Activated naive CD4-positive, alpha-beta T cell treated with anti-CD3 and anti-CD28 coated beads, Interleukin-2, amount 50 U/mL, for 24 hours (primary cell): ENCODE measurements around the gene RXRA.
"Not testable (repeated sequence)": the region's sequence is repeated elsewhere in the genome, so short reads cannot be mapped to it uniquely, and the experiment has no call there.

Experiments
- H3K27ac Mint-ChIP-seq: one replicate; pipeline ENCODE4 v1.8.0; 2021; ENCODE audit warnings: mild to moderate bottlenecking, mixed read lengths
- H3K27me3 Mint-ChIP-seq: one replicate; pipeline ENCODE4 v1.8.0; 2021; ENCODE audit warnings: mixed read lengths
- H3K36me3 Mint-ChIP-seq: one replicate; pipeline ENCODE4 v1.8.0; 2021; ENCODE audit warnings: mixed read lengths
- H3K4me1 Mint-ChIP-seq: one replicate; pipeline ENCODE4 v1.8.0; 2021; ENCODE audit warnings: mixed read lengths
- H3K4me3 Mint-ChIP-seq: one replicate; pipeline ENCODE4 v1.8.0; 2021; ENCODE audit warnings: mild to moderate bottlenecking, mixed read lengths
- H3K9me3 Mint-ChIP-seq: one replicate; pipeline ENCODE4 v1.8.0; 2021; ENCODE audit warnings: mixed read lengths

Gene RXRA

DNA sequence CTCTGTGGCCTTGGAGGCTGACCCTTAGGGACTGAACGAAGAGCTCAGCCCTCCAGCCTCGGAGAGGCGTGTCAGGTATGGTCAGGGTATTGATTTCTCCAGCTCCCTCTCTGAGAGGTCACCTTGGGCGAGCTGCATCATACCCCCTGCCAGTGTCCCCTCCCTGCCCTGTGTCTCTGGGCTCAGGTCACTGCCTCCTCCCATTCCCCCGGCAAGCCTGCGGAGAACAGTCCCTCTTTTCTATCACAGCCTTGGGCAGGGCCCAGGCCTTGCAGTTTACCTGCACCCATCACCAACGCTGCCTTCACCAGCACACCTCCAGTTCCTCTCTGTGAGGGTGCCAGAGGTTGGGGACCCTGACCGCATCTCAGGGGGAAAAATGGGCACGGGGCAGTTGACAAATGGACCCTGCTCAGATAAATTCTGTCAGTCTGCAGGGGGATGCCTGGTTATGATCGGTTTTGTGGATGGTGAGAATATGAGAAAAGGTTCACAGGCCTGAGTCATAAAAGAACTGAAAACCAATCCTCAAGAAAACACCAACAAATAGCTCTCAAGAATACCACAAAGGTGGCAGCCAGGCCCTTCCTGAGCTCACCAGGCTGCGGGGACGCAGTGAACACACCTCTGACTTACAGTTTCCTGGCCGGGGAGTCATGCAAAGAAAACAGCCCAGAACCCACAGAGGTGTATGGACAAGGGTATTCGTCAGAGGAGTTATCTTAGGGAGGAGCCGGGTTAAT, 24.7 kb upstream of the RXRA start:
- no peak overlapping the region for H3K4me3 Mint-ChIP-seq
- H3K4me1 Mint-ChIP-seq = peaks cover 8% of the 10 kb centered on the region

GRCh38 chr9:134302130-134302817, 24.0 kb upstream of the RXRA start:
- H3K9me3 Mint-ChIP-seq = no peaks in the 10 kb centered on the region
- H3K4me3 Mint-ChIP-seq = no peak overlapping the region
- no peaks in the 10 kb centered on the region for H3K27me3 Mint-ChIP-seq
- H3K27ac Mint-ChIP-seq = no peak overlapping the region
- H3K36me3 Mint-ChIP-seq = no peaks in the 10 kb centered on the region
- peaks cover 8% of the 10 kb centered on the region for H3K4me1 Mint-ChIP-seq

More for the DNA sequence above, 24.7 kb upstream of the RXRA start:
- peak overlapping the region; percentile 43 for H3K27ac Mint-ChIP-seq
- no peaks in the 10 kb centered on the region for H3K9me3 Mint-ChIP-seq
- H3K36me3 Mint-ChIP-seq = no peaks in the 10 kb centered on the region
- no peaks in the 10 kb centered on the region for H3K27me3 Mint-ChIP-seq

DNA sequence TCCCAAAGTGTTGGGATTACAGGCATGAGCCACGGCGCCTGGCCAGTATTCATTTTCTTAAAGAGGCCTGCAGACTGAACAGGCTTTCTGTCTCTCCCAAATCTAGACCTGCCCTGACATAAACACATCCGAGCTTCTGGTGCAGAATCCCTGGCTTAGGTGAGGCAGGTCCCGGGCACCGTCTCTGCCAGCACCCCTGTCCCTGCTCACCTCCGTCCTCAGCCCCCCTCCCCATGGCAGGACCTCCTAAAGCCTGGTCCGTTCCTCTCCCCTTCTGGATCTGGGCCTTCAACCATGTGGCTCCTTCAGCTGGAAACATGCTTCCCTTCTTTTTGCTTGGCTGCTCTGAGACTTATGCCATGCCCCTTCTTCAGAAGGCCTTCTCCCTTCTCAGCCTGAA, 22.7 kb upstream of the RXRA start:
- H3K9me3 Mint-ChIP-seq = no peaks in the 10 kb centered on the region
- no peak overlapping the region for H3K27ac Mint-ChIP-seq
- no peaks in the 10 kb centered on the region for H3K27me3 Mint-ChIP-seq
- H3K4me1 Mint-ChIP-seq = peaks cover 8% of the 10 kb centered on the region
- no peaks in the 10 kb centered on the region for H3K36me3 Mint-ChIP-seq
- no peak overlapping the region for H3K4me3 Mint-ChIP-seq

- Mint-ChIP-seq H3K27me3 (no peaks in the 10 kb centered on the region), H3K36me3 (no peaks in the 10 kb centered on the region), H3K4me3 (no peak overlapping the region), H3K4me1 (peaks cover 8% of the 10 kb centered on the region), H3K27ac (no peak overlapping the region), H3K9me3 (no peaks in the 10 kb centered on the region)
Observed at GRCh38 chr9:134304261-134304660, 22.0 kb upstream of the RXRA start.

DNA sequence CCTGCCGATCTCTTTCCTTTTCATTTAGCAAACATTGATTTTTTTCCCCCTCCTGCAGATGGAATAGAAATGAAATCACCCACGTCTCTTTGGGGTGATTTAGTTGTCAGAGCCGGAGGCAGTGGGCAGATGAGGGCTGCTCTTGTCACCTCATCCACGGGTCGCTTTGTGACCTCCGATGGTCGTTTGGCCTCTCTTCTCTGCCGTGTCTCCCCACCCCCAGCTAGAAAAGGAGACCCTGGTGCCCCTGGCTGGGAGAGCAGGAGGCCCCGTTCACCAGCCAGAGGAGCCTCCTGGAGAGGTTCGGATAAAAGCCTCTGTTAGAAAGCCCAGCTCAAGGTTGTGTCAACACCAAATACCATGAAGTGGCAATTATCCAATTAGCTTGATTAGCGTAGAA, 21.6 kb upstream of the RXRA start:
- Mint-ChIP-seq H3K27ac (no peak overlapping the region), H3K36me3 (no peaks in the 10 kb centered on the region), H3K9me3 (no peaks in the 10 kb centered on the region), H3K4me1 (peaks cover 8% of the 10 kb centered on the region), H3K27me3 (no peaks in the 10 kb centered on the region), H3K4me3 (no peak overlapping the region)

- H3K4me3 Mint-ChIP-seq = no peak overlapping the region
- H3K4me1 Mint-ChIP-seq = peaks cover 8% of the 10 kb centered on the region
- no peaks in the 10 kb centered on the region for H3K36me3 Mint-ChIP-seq
- H3K9me3 Mint-ChIP-seq = no peaks in the 10 kb centered on the region
- no peak overlapping the region for H3K27ac Mint-ChIP-seq
- H3K27me3 Mint-ChIP-seq = no peaks in the 10 kb centered on the region
Observed at GRCh38 chr9:134305533-134305932, 20.7 kb upstream of the RXRA start.

DNA sequence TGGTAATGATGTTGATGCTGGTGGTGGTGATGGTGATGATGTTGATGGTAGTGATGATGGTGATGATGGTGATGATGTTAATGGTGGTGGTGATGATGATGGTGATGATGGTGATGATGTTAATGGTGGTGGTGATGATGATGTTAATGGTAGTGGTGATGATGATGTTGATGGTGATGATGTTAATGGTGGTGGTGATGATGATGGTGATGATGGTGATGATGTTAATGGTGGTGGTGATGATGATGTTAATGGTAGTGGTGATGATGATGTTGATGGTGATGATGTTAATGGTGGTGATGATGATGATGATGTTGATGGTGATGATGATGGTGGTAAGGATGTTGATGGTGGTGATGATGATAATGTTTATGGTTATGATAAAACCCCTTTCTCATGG, 20.2 kb upstream of the RXRA start:
- H3K27me3 Mint-ChIP-seq, H3K36me3 Mint-ChIP-seq, H3K4me1 Mint-ChIP-seq, H3K9me3 Mint-ChIP-seq, H3K27ac Mint-ChIP-seq, H3K4me3 Mint-ChIP-seq: not testable (repeated sequence)

DNA sequence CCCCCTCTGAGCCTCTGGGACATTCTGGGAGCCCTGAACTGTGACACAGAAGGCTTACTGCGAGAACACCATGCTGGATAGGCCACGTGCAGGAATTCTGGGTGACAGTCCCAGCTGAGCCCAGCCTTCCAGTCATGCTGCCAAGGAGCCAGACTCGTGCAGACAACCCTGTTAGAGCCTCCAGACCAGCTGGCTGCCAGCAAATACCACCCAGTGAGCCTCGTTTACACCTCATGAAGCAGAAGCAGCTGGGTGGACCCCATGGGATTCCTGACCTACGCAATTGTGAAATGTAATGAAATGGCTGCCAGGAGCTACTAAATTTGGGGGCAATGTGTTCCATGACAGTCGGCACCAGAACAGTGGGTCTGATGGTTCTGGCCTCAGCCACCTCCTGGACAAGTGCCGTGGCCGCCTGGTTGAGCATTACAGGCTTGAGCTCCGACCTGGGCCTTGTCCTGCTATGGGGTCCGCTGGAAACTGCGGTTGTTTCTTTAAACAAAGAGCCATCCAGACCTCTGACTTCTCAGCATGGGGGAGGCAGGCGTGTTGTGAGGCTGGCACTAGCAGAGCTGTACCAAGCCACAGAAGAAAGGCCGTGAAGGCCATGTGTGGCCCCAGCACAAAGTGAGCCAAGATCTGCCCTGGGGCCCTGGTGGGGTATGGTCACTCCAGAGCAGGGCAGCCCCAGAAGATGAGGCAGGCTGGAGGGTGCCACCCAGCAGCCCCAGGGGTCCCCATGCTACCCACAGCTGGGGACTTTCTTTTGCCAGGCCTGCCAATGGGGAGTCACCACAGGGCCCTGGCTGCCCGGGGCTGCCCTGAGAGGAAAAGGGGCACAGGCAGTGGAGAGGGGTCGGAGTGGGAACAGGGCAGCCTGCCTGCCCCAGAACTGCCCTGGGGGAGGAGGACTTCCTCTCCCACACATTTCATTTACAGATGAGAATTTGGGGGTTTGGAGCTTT, 19.3 kb upstream of the RXRA start:
- Mint-ChIP-seq H3K27me3 (no peaks in the 10 kb centered on the region), H3K36me3 (no peaks in the 10 kb centered on the region)

GRCh38 chr9:134307674-134308638, 18.3 kb upstream of the RXRA start:
- Mint-ChIP-seq H3K27me3 (no peaks in the 10 kb centered on the region), H3K36me3 (no peaks in the 10 kb centered on the region), H3K27ac (no peak overlapping the region), H3K4me3 (no peak overlapping the region), H3K9me3 (no peaks in the 10 kb centered on the region), H3K4me1 (no peaks in the 10 kb centered on the region)

More for the DNA sequence above, 19.3 kb upstream of the RXRA start:
- Mint-ChIP-seq H3K9me3 (no peaks in the 10 kb centered on the region), H3K4me1 (peaks cover under 1% of the 10 kb centered on the region), H3K4me3 (no peak overlapping the region), H3K27ac (no peak overlapping the region)

- H3K27ac Mint-ChIP-seq, H3K4me1 Mint-ChIP-seq, H3K4me3 Mint-ChIP-seq, H3K27me3 Mint-ChIP-seq, H3K36me3 Mint-ChIP-seq, H3K9me3 Mint-ChIP-seq: not testable (repeated sequence)
Observed at GRCh38 chr9:134308639-134309220, 17.5 kb upstream of the RXRA start.

DNA sequence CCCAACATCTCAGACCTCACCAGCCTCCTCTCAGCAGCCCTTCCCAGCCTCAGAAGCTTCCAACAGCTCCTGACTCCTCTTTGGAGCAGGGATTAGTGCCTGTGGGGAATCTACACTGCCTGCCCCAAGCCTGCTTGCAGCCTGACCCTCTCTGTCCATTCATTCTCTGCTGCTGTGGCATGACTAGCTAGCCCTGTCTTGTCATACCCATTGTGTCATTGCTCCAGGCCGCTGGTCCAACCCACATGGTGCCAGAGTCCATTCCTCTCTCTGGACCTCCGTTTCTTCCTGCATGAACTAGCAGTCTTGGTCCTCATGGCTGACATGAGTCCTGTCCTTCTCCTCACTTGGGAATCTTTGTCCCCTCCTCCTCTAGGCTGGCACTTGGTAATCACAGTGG, 12.8 kb upstream of the RXRA start:
- Mint-ChIP-seq H3K27me3 (no peaks in the 10 kb centered on the region), H3K9me3 (no peaks in the 10 kb centered on the region), H3K4me1 (no peaks in the 10 kb centered on the region), H3K36me3 (no peaks in the 10 kb centered on the region), H3K4me3 (no peak overlapping the region), H3K27ac (no peak overlapping the region)

DNA sequence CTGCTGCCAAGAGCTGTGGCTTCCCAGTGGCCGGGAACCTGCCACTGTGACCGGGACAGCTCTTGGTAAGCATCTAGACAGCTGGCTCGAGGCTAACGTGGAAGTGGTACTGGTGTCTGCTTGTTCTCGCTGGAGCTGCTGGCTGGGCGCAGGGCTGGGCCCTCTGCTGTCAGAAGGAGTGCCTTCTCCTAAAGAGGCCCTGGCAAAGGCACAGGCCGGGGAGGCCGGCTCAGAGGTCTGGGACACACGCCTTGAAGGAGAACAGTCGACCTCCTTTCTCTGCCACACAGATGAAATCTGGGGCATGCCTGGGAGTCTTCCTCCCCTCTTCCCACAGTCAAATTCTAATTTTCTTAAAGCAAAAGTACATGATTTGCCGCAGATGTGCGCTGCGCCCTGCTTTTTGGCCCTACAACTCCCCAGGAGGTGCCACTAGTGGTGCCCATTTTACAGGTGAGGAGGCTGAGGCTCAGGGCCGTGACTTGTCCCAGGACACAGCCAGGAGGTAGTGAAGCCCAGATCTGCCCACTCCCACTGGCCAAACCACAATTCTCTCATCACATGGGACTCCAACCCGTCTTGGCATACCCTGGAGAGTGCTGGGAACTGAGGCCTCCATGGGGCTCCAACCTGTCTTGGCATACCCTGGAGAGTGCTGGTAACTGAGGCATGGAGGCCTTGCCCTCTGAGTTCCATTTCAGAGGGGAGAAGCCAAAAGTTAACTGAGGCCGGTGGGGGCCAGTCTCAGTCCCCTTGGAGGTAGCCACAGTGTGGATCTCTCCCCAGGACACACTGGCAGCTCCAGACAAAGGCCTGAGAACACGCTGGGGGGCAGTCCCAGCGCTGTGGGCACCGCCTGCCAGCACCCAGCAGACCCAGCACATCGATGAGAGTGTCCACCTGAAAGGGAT, 12.0 kb upstream of the RXRA start:
- Mint-ChIP-seq H3K4me1 (no peaks in the 10 kb centered on the region), H3K4me3 (no peak overlapping the region), H3K9me3 (no peaks in the 10 kb centered on the region)

DNA sequence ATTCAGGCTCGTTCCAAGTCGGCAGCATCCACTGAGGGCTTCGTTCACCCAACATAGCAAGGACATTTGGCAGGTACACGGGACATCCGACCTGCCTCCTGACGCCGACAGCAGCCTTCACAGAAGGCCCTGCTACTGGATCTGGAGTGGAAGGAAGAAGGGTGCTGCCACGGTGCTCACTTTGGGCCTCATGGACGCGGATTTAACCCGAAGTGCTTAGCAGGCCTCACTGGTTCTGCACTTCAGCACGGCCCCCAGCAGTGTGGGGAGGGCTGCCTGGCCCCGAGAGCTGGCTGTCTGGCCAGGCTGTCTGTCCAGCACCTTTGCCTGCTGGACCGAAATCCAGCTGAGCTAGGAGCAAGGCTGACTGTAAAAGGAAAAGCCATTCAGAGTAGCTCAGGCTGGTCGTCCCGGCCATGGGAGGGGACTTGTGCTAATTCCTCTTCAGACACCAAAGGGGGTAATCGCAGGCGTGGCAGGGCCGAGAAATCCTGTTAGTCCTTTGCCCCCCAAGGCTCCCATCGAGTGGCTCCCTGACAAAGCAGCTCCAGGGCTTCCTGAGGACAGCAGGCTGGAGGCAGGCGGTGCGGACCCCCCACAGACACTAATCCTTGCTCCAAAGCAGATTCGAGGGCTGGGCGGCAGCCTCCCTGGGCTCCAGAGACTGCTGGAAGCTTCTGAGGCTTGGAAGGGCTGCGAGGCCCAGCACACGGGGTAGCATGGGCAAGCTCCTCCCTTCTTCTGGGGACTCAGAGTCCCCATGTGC, 11.1 kb upstream of the RXRA start:
- Mint-ChIP-seq H3K4me1 (no peaks in the 10 kb centered on the region), H3K4me3 (no peak overlapping the region), H3K9me3 (no peaks in the 10 kb centered on the region), H3K36me3 (no peaks in the 10 kb centered on the region), H3K27me3 (no peaks in the 10 kb centered on the region), H3K27ac (no peak overlapping the region)

More for the DNA sequence above, 12.0 kb upstream of the RXRA start:
- Mint-ChIP-seq H3K36me3 (no peaks in the 10 kb centered on the region), H3K27me3 (no peaks in the 10 kb centered on the region), H3K27ac (no peak overlapping the region)
